Gastrocnemius medialis (tissue), 4 donors: ENCODE measurements around the gene HES1.

ENCODE experiments used
- CTCF ChIP-seq, 5 experiments: fragments of 450-650 bp in 3 of 5; fragments of 200-600 bp in 2 of 5; sonication (generic) in 2 of 5; IDR thresholded peaks in 4 of 5; conservative IDR thresholded peaks in 1 of 5; 1 replicate in 4 of 5; 2 replicates in 1 of 5; pipeline ENCODE4 v1.5.1; 2016 to 2019; ENCODE audit warnings: antibody characterized with exemption in 5 of 5, mild to moderate bottlenecking in 3 of 5, moderate library complexity in 3 of 5
- POLR2A ChIP-seq, 2 donors: fragments of 450-650 bp; IDR thresholded peaks; one replicate each; pipeline ENCODE4 v1.6.1; 2017; ENCODE audit warnings: antibody characterized with exemption in 2 of 2, mild to moderate bottlenecking in 2 of 2, moderate library complexity in 2 of 2

GRCh38 chr3:194183271-194183670 is 47.3 kb downstream of the HES1 start:
- no peak for TF ChIP-seq POLR2A (IDR thresholded peaks at IDR 0.05)
- TF ChIP-seq CTCF (IDR thresholded peaks at IDR 0.05 in 4 of 5, conservative IDR thresholded peaks at IDR 0.05 in 1 of 5) = no peak
